ENCODE results near the gene LRPAP1.
"Not testable (repeated sequence)": the region's sequence is repeated elsewhere in the genome, so short reads cannot be mapped to it uniquely, and the experiment has no call there.

GRCh38 chr4:3557676-3558513, 25.7 kb upstream of the LRPAP1 start:
- TF ChIP-seq POLR2A (IDR thresholded peaks at IDR 0.05; ENCODE audit: low read length); RCOR1 (IDR thresholded peaks at IDR 0.05; ENCODE audit: low read depth, low read length); ESRRA (IDR thresholded peaks at IDR 0.05; ENCODE audit: borderline replicate concordance, low read length): not testable (repeated sequence)
- TF ChIP-seq, protein P1, sequence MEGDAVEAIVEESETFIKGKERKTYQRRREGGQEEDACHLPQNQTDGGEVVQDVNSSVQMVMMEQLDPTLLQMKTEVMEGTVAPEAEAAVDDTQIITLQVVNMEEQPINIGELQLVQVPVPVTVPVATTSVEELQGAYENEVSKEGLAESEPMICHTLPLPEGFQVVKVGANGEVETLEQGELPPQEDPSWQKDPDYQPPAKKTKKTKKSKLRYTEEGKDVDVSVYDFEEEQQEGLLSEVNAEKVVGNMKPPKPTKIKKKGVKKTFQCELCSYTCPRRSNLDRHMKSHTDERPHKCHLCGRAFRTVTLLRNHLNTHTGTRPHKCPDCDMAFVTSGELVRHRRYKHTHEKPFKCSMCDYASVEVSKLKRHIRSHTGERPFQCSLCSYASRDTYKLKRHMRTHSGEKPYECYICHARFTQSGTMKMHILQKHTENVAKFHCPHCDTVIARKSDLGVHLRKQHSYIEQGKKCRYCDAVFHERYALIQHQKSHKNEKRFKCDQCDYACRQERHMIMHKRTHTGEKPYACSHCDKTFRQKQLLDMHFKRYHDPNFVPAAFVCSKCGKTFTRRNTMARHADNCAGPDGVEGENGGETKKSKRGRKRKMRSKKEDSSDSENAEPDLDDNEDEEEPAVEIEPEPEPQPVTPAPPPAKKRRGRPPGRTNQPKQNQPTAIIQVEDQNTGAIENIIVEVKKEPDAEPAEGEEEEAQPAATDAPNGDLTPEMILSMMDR (IDR thresholded peaks at IDR 0.05) = not testable (repeated sequence)
